SK-N-SH (cell line): Measurements from ENCODE around the gene LYPD5. TPM values are rescaled to one million over a fixed set of nuclear protein-coding genes. Genes with fewer than 3 reads are reported as not detected.
"Not testable (repeated sequence)": the region's sequence is repeated elsewhere in the genome, so short reads cannot be mapped to it uniquely, and the experiment has no call there.

ENCODE experiments used
- CTCF ChIA-PET: fragments of 300-600, 350-600 bp; formaldehyde crosslinking; extraction: SDS; loops from one replicate; lab custom pipeline; 2021; lab: Yijun Ruan, JAX
- POLR2A ChIA-PET: fragments of 350-600 bp; sonication (Branson Sonifier 250); formaldehyde crosslinking; extraction: SDS; loops from one replicate; lab custom pipeline; 2020; ENCODE audit warnings: antibody characterized with exemption, inconsistent platforms; lab: Yijun Ruan, JAX
- DNase-seq: peaks from one replicate; pipeline ENCODE4 v3.0.0; 2012
- H2AFZ ChIP-seq: fragments of 200-600 bp; sonication (generic); 2 replicates; pipeline ENCODE4 v1.8.1; 2016; ENCODE audit warnings: antibody characterized with exemption, mild to moderate bottlenecking, low read depth
- H3F3A ChIP-seq: fragments of 200-600 bp; sonication (generic); replicated peaks from 2 replicates; pipeline ENCODE3; 2016; ENCODE audit warnings: antibody characterized with exemption, mild to moderate bottlenecking; ENCODE audit not compliant: insufficient read depth
- H3K27ac ChIP-seq, 2 experiments: fragments of 200-500 bp in 1 of 2; fragments of 200-600 bp in 1 of 2; sonication (Bioruptor generic) in 1 of 2; sonication (generic), shearing (Covaris generic) in 1 of 2; 2 replicates each; pipeline versions ENCODE4 v1.5.1 to v1.6.1; 2014 to 2016; ENCODE audit warnings: low read depth in 2 of 2, inconsistent platforms in 1 of 2, low read length in 1 of 2, mild to moderate bottlenecking in 1 of 2, mixed read lengths in 1 of 2
- H3K27me3 ChIP-seq: fragments of 200-600 bp; sonication (generic), shearing (Covaris generic); 2 replicates; pipeline ENCODE4 v1.6.1; 2016; ENCODE audit warnings: mixed run types; ENCODE audit not compliant: insufficient read depth
- H3K36me3 ChIP-seq, 2 experiments: fragments of 200-500 bp in 1 of 2; fragments of 200-600 bp in 1 of 2; sonication (Bioruptor generic) in 1 of 2; sonication (generic) in 1 of 2; replicated peaks in 1 of 2; 2 replicates each; pipeline versions ENCODE3 to v1.5.1; 2014 to 2016; ENCODE audit warnings: low read length in 1 of 2, mild to moderate bottlenecking in 1 of 2; ENCODE audit not compliant: insufficient read depth in 2 of 2, control insufficient read depth in 1 of 2
- H3K4me1 ChIP-seq, 2 experiments: fragments of 200-500 bp in 1 of 2; fragments of 200-600 bp in 1 of 2; sonication (Bioruptor generic) in 1 of 2; sonication (generic), shearing (Covaris generic) in 1 of 2; 2 replicates each; pipeline versions ENCODE4 v1.5.1 to v1.6.1; 2014 to 2016; ENCODE audit warnings: low read depth in 1 of 2, low read length in 1 of 2, mixed run types in 1 of 2; ENCODE audit not compliant: insufficient read depth in 2 of 2, control insufficient read depth in 1 of 2
- H3K4me2 ChIP-seq: fragments of 200-600 bp; sonication (generic), shearing (Covaris generic); 2 replicates; pipeline ENCODE4 v1.6.1; 2017; ENCODE audit warnings: mixed run types
- H3K4me3 ChIP-seq, 2 experiments: fragments of 200-500 bp in 1 of 2; fragments of 200-600 bp in 1 of 2; sonication (Bioruptor generic) in 1 of 2; sonication (generic), shearing (Covaris generic) in 1 of 2; 2 replicates each; pipeline versions ENCODE4 v1.5.1 to v1.8.1; 2014 to 2016; ENCODE audit warnings: low read depth in 2 of 2, inconsistent platforms in 1 of 2, low read length in 1 of 2, mild to moderate bottlenecking in 1 of 2, mixed read lengths in 1 of 2, moderate library complexity in 1 of 2
- H3K79me2 ChIP-seq: fragments of 200-600 bp; sonication (generic); 2 replicates; pipeline ENCODE4 v1.8.1; 2017; ENCODE audit warnings: mild to moderate bottlenecking; ENCODE audit not compliant: insufficient read depth
- H3K9ac ChIP-seq: fragments of 200-600 bp; sonication (generic); 2 replicates; pipeline ENCODE4 v1.6.1; 2017; ENCODE audit warnings: mixed run types
- H3K9me2 ChIP-seq: fragments of 200-600 bp; sonication (generic); 2 replicates; pipeline ENCODE4 v1.6.1; 2017; ENCODE audit warnings: mixed run types
- H3K9me3 ChIP-seq: fragments of 200-600 bp; sonication (generic); 2 replicates; pipeline ENCODE4 v1.6.1; 2017; ENCODE audit warnings: mixed run types, mild to moderate bottlenecking, moderate library complexity
- H4K20me1 ChIP-seq: fragments of 200-600 bp; sonication (generic); 2 replicates; pipeline ENCODE4 v1.6.1; 2017; ENCODE audit warnings: mild to moderate bottlenecking, mixed run types; ENCODE audit not compliant: insufficient read depth
- CHD2 ChIP-seq: fragments of 150-350 bp; IDR thresholded peaks from 2 replicates; pipeline ENCODE4 v1.6.1; 2018; ENCODE audit warnings: low read length; ENCODE audit not compliant: partially characterized antibody
- FOXJ3 ChIP-seq: sonication (generic); formaldehyde crosslinking; IDR thresholded peaks from 2 replicates; pipeline ENCODE4 v1.5.1; 2020; ENCODE audit warnings: mild to moderate bottlenecking, missing genetic modification reagents
- GABPA ChIP-seq: IDR thresholded peaks from 2 replicates; pipeline ENCODE4 v1.4.0; 2012; ENCODE audit warnings: low read depth, mild to moderate bottlenecking
- SMC3 ChIP-seq: IDR thresholded peaks from 2 replicates; pipeline ENCODE4 v1.6.1; 2012; ENCODE audit warnings: low read depth, low read length, improper control_type of control experiment
- ZBTB33 ChIP-seq: IDR thresholded peaks from 2 replicates; pipeline ENCODE4 v1.4.0; 2012; ENCODE audit warnings: low read depth, borderline replicate concordance
- WGBS: methylation state at CpG from one replicate; pipeline ENCODE4 v1.1.6; 2017; ENCODE audit warnings: low lambda C conversion rate; 5-methylcytosine and 5-hydroxymethylcytosine counted together
- polyA plus RNA-seq, 3 experiments: library from polyadenylated mRNA; depleted of rRNA; stranded (reverse); fragments of >200 nt; gene quantifications; 2 replicates each; pipeline ENCODE4 v1.2.3, GENCODE V29; 2012
- TF ChIP-seq, protein P1 (sequence below): fragments of 200-600 bp; sonication (generic); IDR thresholded peaks from 2 replicates; pipeline ENCODE4 v1.6.1; 2017; ENCODE audit warnings: antibody characterized with exemption, mild to moderate bottlenecking, moderate library complexity
- TF ChIP-seq, protein P2 (sequence below): IDR thresholded peaks from 2 replicates; pipeline ENCODE4 v1.6.1; 2012; ENCODE audit warnings: mild to moderate bottlenecking, low read depth, low read length, moderate library complexity

Gene LYPD5
- polyA plus RNA-seq, 1 of the 3 experiments (the other 2 are of a cell fraction), result 0.13 TPM

DNA sequence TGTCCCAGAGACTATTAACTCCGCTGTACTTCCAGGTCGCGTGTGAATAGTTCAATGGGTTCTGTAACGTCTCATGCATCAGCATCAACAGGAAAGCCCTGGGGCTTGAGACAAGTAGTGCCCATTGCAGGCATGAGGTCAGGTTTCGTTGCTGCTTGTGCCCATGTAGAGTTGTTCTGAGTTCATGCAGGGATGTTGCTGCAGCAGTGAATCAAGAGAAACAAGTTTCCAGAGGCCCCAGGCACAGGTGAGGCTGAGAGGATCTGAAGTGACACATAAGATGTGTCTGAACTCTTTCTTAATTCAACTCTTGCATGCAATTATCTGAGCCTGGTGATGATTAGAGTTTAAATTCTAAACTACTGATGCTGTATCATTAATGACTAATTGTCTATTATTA is 16.3 kb upstream of the LYPD5 start:
- no peaks in the 10 kb centered on the region for H3K9me2 ChIP-seq
- no peak overlapping the region for H3K27ac ChIP-seq
- no peaks in the 10 kb centered on the region for H3K36me3 ChIP-seq
- no peaks in the 10 kb centered on the region for H3F3A ChIP-seq
- DNase-seq, result no peak
- peaks cover 0 to 5% of the 10 kb centered on the region in 2 experiments; a peak in 1 of 4 replicates for H3K4me1 ChIP-seq
- H4K20me1 ChIP-seq, result no peaks in the 10 kb centered on the region
- no peak for TF ChIP-seq SMC3
- no peak for TF ChIP-seq ZBTB33
- no peak for TF ChIP-seq CHD2
- no peak for TF ChIP-seq FOXJ3 (CRISPR knock-in tag)
- TF ChIP-seq, protein P1, sequence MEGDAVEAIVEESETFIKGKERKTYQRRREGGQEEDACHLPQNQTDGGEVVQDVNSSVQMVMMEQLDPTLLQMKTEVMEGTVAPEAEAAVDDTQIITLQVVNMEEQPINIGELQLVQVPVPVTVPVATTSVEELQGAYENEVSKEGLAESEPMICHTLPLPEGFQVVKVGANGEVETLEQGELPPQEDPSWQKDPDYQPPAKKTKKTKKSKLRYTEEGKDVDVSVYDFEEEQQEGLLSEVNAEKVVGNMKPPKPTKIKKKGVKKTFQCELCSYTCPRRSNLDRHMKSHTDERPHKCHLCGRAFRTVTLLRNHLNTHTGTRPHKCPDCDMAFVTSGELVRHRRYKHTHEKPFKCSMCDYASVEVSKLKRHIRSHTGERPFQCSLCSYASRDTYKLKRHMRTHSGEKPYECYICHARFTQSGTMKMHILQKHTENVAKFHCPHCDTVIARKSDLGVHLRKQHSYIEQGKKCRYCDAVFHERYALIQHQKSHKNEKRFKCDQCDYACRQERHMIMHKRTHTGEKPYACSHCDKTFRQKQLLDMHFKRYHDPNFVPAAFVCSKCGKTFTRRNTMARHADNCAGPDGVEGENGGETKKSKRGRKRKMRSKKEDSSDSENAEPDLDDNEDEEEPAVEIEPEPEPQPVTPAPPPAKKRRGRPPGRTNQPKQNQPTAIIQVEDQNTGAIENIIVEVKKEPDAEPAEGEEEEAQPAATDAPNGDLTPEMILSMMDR, result no peak
- TF ChIP-seq, protein P2, sequence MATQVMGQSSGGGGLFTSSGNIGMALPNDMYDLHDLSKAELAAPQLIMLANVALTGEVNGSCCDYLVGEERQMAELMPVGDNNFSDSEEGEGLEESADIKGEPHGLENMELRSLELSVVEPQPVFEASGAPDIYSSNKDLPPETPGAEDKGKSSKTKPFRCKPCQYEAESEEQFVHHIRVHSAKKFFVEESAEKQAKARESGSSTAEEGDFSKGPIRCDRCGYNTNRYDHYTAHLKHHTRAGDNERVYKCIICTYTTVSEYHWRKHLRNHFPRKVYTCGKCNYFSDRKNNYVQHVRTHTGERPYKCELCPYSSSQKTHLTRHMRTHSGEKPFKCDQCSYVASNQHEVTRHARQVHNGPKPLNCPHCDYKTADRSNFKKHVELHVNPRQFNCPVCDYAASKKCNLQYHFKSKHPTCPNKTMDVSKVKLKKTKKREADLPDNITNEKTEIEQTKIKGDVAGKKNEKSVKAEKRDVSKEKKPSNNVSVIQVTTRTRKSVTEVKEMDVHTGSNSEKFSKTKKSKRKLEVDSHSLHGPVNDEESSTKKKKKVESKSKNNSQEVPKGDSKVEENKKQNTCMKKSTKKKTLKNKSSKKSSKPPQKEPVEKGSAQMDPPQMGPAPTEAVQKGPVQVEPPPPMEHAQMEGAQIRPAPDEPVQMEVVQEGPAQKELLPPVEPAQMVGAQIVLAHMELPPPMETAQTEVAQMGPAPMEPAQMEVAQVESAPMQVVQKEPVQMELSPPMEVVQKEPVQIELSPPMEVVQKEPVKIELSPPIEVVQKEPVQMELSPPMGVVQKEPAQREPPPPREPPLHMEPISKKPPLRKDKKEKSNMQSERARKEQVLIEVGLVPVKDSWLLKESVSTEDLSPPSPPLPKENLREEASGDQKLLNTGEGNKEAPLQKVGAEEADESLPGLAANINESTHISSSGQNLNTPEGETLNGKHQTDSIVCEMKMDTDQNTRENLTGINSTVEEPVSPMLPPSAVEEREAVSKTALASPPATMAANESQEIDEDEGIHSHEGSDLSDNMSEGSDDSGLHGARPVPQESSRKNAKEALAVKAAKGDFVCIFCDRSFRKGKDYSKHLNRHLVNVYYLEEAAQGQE, result no peak
- TF ChIP-seq GABPA, result no peak
- CTCF ChIA-PET, result interaction anchor here (0.6 to 1.1 kb wide), 3 partner anchors 9 to 167 kb away, joined by 3 to 4 read pairs (median 3); no protein-coding TSS in a partner anchor
- no peaks in the 10 kb centered on the region for H3K9me3 ChIP-seq
- no peak overlapping the region for H3K4me2 ChIP-seq
- H3K27me3 ChIP-seq, result peaks cover under 1% of the 10 kb centered on the region; the same call in 1 of the 2 replicates
- no peak overlapping the region for H3K9ac ChIP-seq
- H2AFZ ChIP-seq, result no peak overlapping the region
- POLR2A ChIA-PET, result no interaction called here
- WGBS, result 51% methylated on average over 5 of the region's 5 CpGs
- H3K79me2 ChIP-seq, result no peaks in the 10 kb centered on the region
- no peak overlapping the region for H3K4me3 ChIP-seq

GRCh38 chr19:43817454-43817853 is 15.2 kb upstream of the LYPD5 start:
- not testable (repeated sequence) for H3F3A ChIP-seq, DNase-seq
- CTCF ChIA-PET, result interaction anchor here (0.8 to 1.1 kb wide), 2 partner anchors 8 to 72 kb away, joined by 3 to 4 read pairs; no protein-coding TSS in a partner anchor

More at GRCh38 chr19:43817454-43817853, 15.2 kb upstream of the LYPD5 start:
- H3K27me3 ChIP-seq, H4K20me1 ChIP-seq, H3K27ac ChIP-seq, POLR2A ChIA-PET, H3K4me3 ChIP-seq, H3K4me1 ChIP-seq, H3K9me2 ChIP-seq, H3K9me3 ChIP-seq, H3K79me2 ChIP-seq, H3K36me3 ChIP-seq, H2AFZ ChIP-seq, H3K4me2 ChIP-seq, H3K9ac ChIP-seq: not testable (repeated sequence)
- WGBS, result 30% methylated on average over 1 of the region's 1 CpG
